H9 (cell line): Measurements from ENCODE around the gene COQ7. TPM values are rescaled to one million over a fixed set of nuclear protein-coding genes. Genes with fewer than 3 reads are reported as not detected.

ENCODE experiments used
- DNase-seq: peaks from one replicate; pipeline ENCODE4 v3.0.0-alpha.2; 2017
- H2AFZ ChIP-seq: one replicate; pipeline ENCODE4 v1.6.1; 2013; ENCODE audit warnings: mild to moderate bottlenecking, low read length, control low read depth, moderate library complexity
- H2AK5ac ChIP-seq: 2 replicates; pipeline ENCODE4 v1.6.1; 2013; ENCODE audit warnings: low read length, control low read depth, mixed read lengths; ENCODE audit not compliant: insufficient read length
- H2BK120ac ChIP-seq: one replicate; pipeline ENCODE4 v1.6.1; 2013; ENCODE audit warnings: low read depth, mild to moderate bottlenecking, low read length, control low read depth, inconsistent platforms; ENCODE audit not compliant: poor library complexity, severe bottlenecking
- H2BK12ac ChIP-seq: 2 replicates; pipeline ENCODE4 v1.6.1; 2013; ENCODE audit warnings: low read length, control low read depth, mixed read lengths, low read depth; ENCODE audit not compliant: insufficient read length
- H2BK15ac ChIP-seq: 2 replicates; pipeline ENCODE4 v1.6.1; 2013; ENCODE audit warnings: low read depth, low read length, control low read depth
- H2BK20ac ChIP-seq: one replicate; pipeline ENCODE4 v1.6.1; 2013; ENCODE audit warnings: low read depth, mild to moderate bottlenecking, low read length, control low read depth, inconsistent platforms; ENCODE audit not compliant: poor library complexity, severe bottlenecking
- H2BK5ac ChIP-seq: 2 replicates; pipeline ENCODE4 v1.6.1; 2013; ENCODE audit warnings: low read length, control low read depth, mixed read lengths; ENCODE audit not compliant: insufficient read length
- H3K14ac ChIP-seq: 2 replicates; pipeline ENCODE4 v1.6.1; 2013; ENCODE audit warnings: low read length, control low read depth; ENCODE audit not compliant: insufficient read depth
- H3K18ac ChIP-seq: 2 replicates; pipeline ENCODE4 v1.6.1; 2013; ENCODE audit warnings: low read depth, mild to moderate bottlenecking, mixed read lengths, low read length, control low read depth; ENCODE audit not compliant: insufficient read length
- H3K23ac ChIP-seq: 2 replicates; pipeline ENCODE4 v1.6.1; 2013; ENCODE audit warnings: low read length, control low read depth, mixed read lengths, low read depth; ENCODE audit not compliant: insufficient read length
- H3K23me2 ChIP-seq: 2 replicates; pipeline ENCODE4 v1.6.1; 2013; ENCODE audit warnings: low read depth, mild to moderate bottlenecking, mixed read lengths, low read length, control low read depth; ENCODE audit not compliant: insufficient read length, poor library complexity, severe bottlenecking
- H3K27ac ChIP-seq: 2 replicates; pipeline ENCODE4 v1.5.1; 2013; ENCODE audit warnings: low read length, control low read depth, mixed read lengths, low read depth; ENCODE audit not compliant: insufficient read length
- H3K27me3 ChIP-seq: 2 replicates; pipeline ENCODE4 v1.6.1; 2013; ENCODE audit warnings: low read length, control low read depth, inconsistent platforms; ENCODE audit not compliant: insufficient read depth
- H3K4ac ChIP-seq: 2 replicates; pipeline ENCODE4 v1.6.1; 2013; ENCODE audit warnings: low read depth, mild to moderate bottlenecking, control low read depth, inconsistent platforms, low read length, moderate library complexity
- H3K4me1 ChIP-seq: 2 replicates; pipeline ENCODE4 v1.6.1; 2013; ENCODE audit warnings: low read length, control low read depth, inconsistent platforms; ENCODE audit not compliant: insufficient read depth
- H3K4me2 ChIP-seq: 2 replicates; pipeline ENCODE4 v1.6.1; 2013; ENCODE audit warnings: low read length, control low read depth, mixed read lengths; ENCODE audit not compliant: insufficient read length, insufficient read depth
- H3K56ac ChIP-seq: 2 replicates; pipeline ENCODE4 v1.6.1; 2013; ENCODE audit warnings: low read depth, mild to moderate bottlenecking, mixed read lengths, low read length, control low read depth; ENCODE audit not compliant: insufficient read length
- H3K79me1 ChIP-seq: 2 replicates; pipeline ENCODE4 v1.6.1; 2013; ENCODE audit warnings: low read depth, mild to moderate bottlenecking, moderate library complexity, low read length, control low read depth, inconsistent platforms; ENCODE audit not compliant: insufficient read depth, poor library complexity, severe bottlenecking
- H3K79me2 ChIP-seq: 2 replicates; pipeline ENCODE4 v1.6.1; 2013; ENCODE audit warnings: low read length, control low read depth, inconsistent platforms; ENCODE audit not compliant: insufficient read depth
- H3K9ac ChIP-seq: 2 replicates; pipeline ENCODE4 v1.6.1; 2013; ENCODE audit warnings: low read length, control low read depth, mixed read lengths; ENCODE audit not compliant: insufficient read length; ENCODE audit errors: extremely low read depth
- H3K9me3 ChIP-seq: one replicate; pipeline ENCODE4 v1.6.1; 2013; ENCODE audit warnings: low read depth, low read length, inconsistent platforms; ENCODE audit not compliant: control insufficient read depth
- H3T11ph ChIP-seq: one replicate; pipeline ENCODE4 v1.6.1; 2013; ENCODE audit warnings: mild to moderate bottlenecking, low read length, control low read depth, inconsistent platforms
- H4K20me1 ChIP-seq: one replicate; pipeline ENCODE4 v1.6.1; 2013; ENCODE audit not compliant: control insufficient read depth, insufficient read length, insufficient read depth
- H4K5ac ChIP-seq: 2 replicates; pipeline ENCODE4 v1.6.1; 2013; ENCODE audit warnings: low read depth, mild to moderate bottlenecking, mixed read lengths, low read length, control low read depth; ENCODE audit not compliant: insufficient read length
- H4K8ac ChIP-seq: replicated peaks from 2 replicates; pipeline ENCODE4 v1.6.1; 2013; ENCODE audit warnings: low read length, control low read depth, mixed read lengths, low read depth; ENCODE audit not compliant: insufficient read length
- H4K91ac ChIP-seq: 2 replicates; pipeline ENCODE4 v1.6.1; 2013; ENCODE audit warnings: low read depth, mild to moderate bottlenecking, moderate library complexity, mixed read lengths, low read length, control low read depth; ENCODE audit not compliant: insufficient read length
- H3K27ac Mint-ChIP-seq, 3 experiments: 2 replicates in 2 of 3; 3 replicates in 1 of 3; pipeline ENCODE4 v1.8.0; 2020 to 2021; ENCODE audit warnings: mixed read lengths in 3 of 3, mild to moderate bottlenecking in 1 of 3, moderate library complexity in 1 of 3
- H3K27me3 Mint-ChIP-seq: 2 replicates; pipeline ENCODE4 v1.8.0; 2021; ENCODE audit warnings: low read depth, mild to moderate bottlenecking, moderate library complexity, mixed read lengths
- H3K36me3 Mint-ChIP-seq, 3 experiments: 2 replicates in 2 of 3; 3 replicates in 1 of 3; pipeline ENCODE4 v1.8.0; 2020 to 2021; ENCODE audit warnings: low read depth in 3 of 3, mixed read lengths in 3 of 3; ENCODE audit not compliant: insufficient read depth in 1 of 3
- H3K4me1 Mint-ChIP-seq, 2 experiments: 2 replicates each; pipeline ENCODE4 v1.8.0; 2020; ENCODE audit warnings: mixed read lengths in 2 of 2
- H3K4me3 Mint-ChIP-seq, 2 experiments: 2 replicates in 1 of 2; 3 replicates in 1 of 2; pipeline ENCODE4 v1.8.0; 2020 to 2021; ENCODE audit warnings: mild to moderate bottlenecking in 2 of 2, mixed read lengths in 2 of 2, moderate library complexity in 1 of 2
- H3K9me3 Mint-ChIP-seq, 2 experiments: 2 replicates in 1 of 2; 3 replicates in 1 of 2; pipeline ENCODE4 v1.8.0; 2020; ENCODE audit warnings: mild to moderate bottlenecking in 2 of 2, mixed read lengths in 2 of 2, moderate library complexity in 1 of 2
- CTCF ChIP-seq: fragments of 200-600 bp; sonication (generic); conservative IDR thresholded peaks from 3 replicates; pipeline ENCODE4 v1.8.0; 2021; ENCODE audit warnings: antibody characterized with exemption, mild to moderate bottlenecking
- WGBS: extraction: QIAGEN DNeasy Blood & Tissue Kit; methylation state at CpG from one replicate; pipeline ENCODE4 v1.1.7; 2013; ENCODE audit warnings: missing lambda C conversion rate, low lambda C conversion rate, mixed read lengths; ENCODE audit not compliant: insufficient read length; ENCODE audit errors: extremely low coverage; 5-methylcytosine and 5-hydroxymethylcytosine counted together
- total RNA-seq: library from RNA; stranded (reverse); gene quantifications from 2 replicates; pipeline ENCODE4 v1.2.1, GENCODE V29; 2021

The COQ7 gene
- total RNA-seq, 1 experiment from 2014 or later, result 29.6 TPM

DNA sequence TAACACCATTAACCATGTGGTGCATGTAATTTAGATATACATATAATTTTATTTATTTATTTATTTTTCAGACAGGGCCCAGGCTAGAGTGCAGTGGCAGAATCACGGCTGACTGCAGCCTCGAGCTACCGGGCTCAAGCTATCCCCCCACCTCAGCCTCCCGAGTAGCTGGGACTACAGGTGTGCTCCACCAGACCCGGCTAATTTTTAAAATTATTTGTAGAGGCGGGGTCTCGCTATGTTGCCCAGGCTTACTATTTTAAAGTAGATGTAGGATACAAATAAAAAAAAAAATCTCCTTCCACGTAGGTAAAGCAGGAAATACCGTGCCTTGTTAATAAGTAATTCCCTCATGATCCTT lies 446 bp upstream of the COQ7 start:
- H3K79me1 ChIP-seq, result no peaks in the 10 kb centered on the region
- H3K23ac ChIP-seq, result no peak overlapping the region
- H3K4me1 ChIP-seq, result no peaks in the 10 kb centered on the region
- H3K27ac ChIP-seq, result no peak overlapping the region
- H2AK5ac ChIP-seq, result no peak overlapping the region
- Mint-ChIP-seq H3K9me3 (no peaks in the 10 kb centered on the region), H3K27me3 (no peaks in the 10 kb centered on the region), H3K4me1 (peaks cover 0 to 4% of the 10 kb centered on the region in 2 experiments; a peak in 2 of 4 replicates), H3K27ac (peak overlapping the region; percentile 97 to 99 (median 97); a peak in 6 of 7 replicates), H3K36me3 (peaks cover 0 to 4% (median 0%) of the 10 kb centered on the region in 3 experiments; a peak in 2 of 7 replicates), H3K4me3 (peak overlapping the region; percentile 90 to 94)
- H2BK20ac ChIP-seq, result no peak overlapping the region
- H4K91ac ChIP-seq, result no peak overlapping the region
- H3K9ac ChIP-seq, result no peak overlapping the region
- H3K79me2 ChIP-seq, result no peaks in the 10 kb centered on the region
- H3K4ac ChIP-seq, result no peak overlapping the region; the same call in 1 of the 2 replicates
- DNase-seq, result no peak
- no peak overlapping the region for H2AFZ ChIP-seq
- peaks cover 5% of the 10 kb centered on the region for H3K23me2 ChIP-seq
- H3K9me3 ChIP-seq, result no peaks in the 10 kb centered on the region
- H3K27me3 ChIP-seq, result no peaks in the 10 kb centered on the region; the same call in 1 of the 2 replicates
- WGBS, result no CpG with 5 or more reads among the region's 9 CpGs
- H2BK12ac ChIP-seq, result no peak overlapping the region
- no peak overlapping the region for H3K18ac ChIP-seq
- no peak overlapping the region for H4K8ac ChIP-seq
- H3K4me2 ChIP-seq, result no peak overlapping the region
- no peaks in the 10 kb centered on the region for H4K20me1 ChIP-seq
- H2BK5ac ChIP-seq, result no peak overlapping the region
- H4K5ac ChIP-seq, result no peak overlapping the region
- no peak for TF ChIP-seq CTCF
- no peak overlapping the region for H2BK15ac ChIP-seq
- H3K14ac ChIP-seq, result no peak overlapping the region
- H2BK120ac ChIP-seq, result peak overlapping the region; percentile 97
- no peak overlapping the region for H3T11ph ChIP-seq
- no peak overlapping the region for H3K56ac ChIP-seq
